HUES64 (cell line): ENCODE results near the gene PTPRB. TPM values are rescaled to one million over a fixed set of nuclear protein-coding genes. Genes with fewer than 3 reads are reported as not detected.
A peak's percentile ranks its signal among the peaks of the same experiment; 100 is the strongest.

ENCODE experiments used
- H3K27ac ChIP-seq: 2 replicates; pipeline ENCODE4 v1.7.0; 2013; ENCODE audit warnings: low read depth, low read length, inconsistent platforms
- H3K27me3 ChIP-seq: 2 replicates; pipeline ENCODE4 v1.6.1; 2013; ENCODE audit warnings: mild to moderate bottlenecking, low read length; ENCODE audit not compliant: insufficient read depth
- H3K36me3 ChIP-seq: 2 replicates; pipeline ENCODE4 v1.6.1; 2013; ENCODE audit warnings: mild to moderate bottlenecking, low read length; ENCODE audit not compliant: insufficient read depth
- H3K4me1 ChIP-seq: 2 replicates; pipeline ENCODE4 v1.6.1; 2013; ENCODE audit warnings: mild to moderate bottlenecking, low read length, moderate library complexity; ENCODE audit not compliant: insufficient read depth
- H3K4me3 ChIP-seq: 2 replicates; pipeline ENCODE4 v1.5.1; 2013; ENCODE audit warnings: mild to moderate bottlenecking, low read length, moderate library complexity
- H3K9ac ChIP-seq: 2 replicates; pipeline ENCODE4 v1.6.1; 2013; ENCODE audit warnings: mild to moderate bottlenecking, low read depth, low read length
- H3K9me3 ChIP-seq: 2 replicates; pipeline ENCODE4 v1.6.1; 2013; ENCODE audit warnings: low read depth, low read length; ENCODE audit not compliant: insufficient read depth
- WGBS: fragments of 150-250, 120-280 bp; methylation state at CpG from one replicate; pipeline ENCODE4 v1.1.7; 2013; ENCODE audit warnings: missing lambda C conversion rate; 5-methylcytosine and 5-hydroxymethylcytosine counted together
- polyA plus RNA-seq, 2 experiments: library from polyadenylated mRNA; stranded (reverse); fragments of 50-300 nt; gene quantifications; one replicate each; pipeline ENCODE4 v1.2.3, GENCODE V29; 2013

The PTPRB gene
- 0.45 TPM for polyA plus RNA-seq (2013, experiment 1 of 2)
- 0.57 TPM for polyA plus RNA-seq (2013, experiment 2 of 2)

DNA sequence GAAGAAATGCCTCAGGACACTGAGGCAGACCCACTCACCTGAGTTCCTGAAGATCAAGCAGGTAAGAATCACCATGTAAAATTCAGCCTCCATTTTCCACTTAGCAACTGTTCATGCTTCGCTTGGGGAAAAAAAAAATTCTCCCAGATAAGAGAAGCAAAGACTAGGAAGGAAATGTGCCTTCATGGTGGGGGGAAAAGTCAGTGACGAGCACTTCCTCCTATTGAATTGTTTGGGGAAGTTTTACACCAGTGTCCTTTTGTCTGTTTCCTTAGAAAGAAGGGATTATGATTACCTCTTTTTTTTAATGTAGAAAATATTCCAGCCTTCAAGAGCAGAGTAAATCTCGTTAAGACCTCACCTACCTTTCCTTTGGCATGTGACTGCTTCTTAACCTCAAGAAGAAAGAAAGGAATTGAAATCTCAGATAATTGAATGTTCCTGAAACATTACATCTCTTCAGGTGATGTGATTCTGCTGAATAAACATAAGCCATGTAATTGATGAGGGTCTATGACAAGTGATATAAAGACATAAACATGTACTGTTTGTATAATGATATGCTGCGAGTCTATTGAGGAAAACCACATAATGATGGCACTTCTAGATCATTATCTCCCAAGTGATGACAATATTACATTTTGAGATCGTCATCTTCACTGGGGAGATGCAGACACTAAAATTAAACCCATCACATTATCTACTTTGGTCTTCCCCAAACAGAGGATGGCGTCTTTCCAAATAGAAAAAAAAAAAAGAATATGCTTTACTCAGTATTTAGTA, at the start of gene PTPRB:
PTPRB (minus strand) TSS at position 127 of the 783 bp plus-strand sequence; CDS start at position 93, 34 bp downstream.
- no peaks in the 10 kb centered on the region for H3K27me3 ChIP-seq
- H3K9ac ChIP-seq: no peak within 1 kb of the TSS
- 91% methylated on average over 5 of the region's 6 CpGs for WGBS

DNA sequence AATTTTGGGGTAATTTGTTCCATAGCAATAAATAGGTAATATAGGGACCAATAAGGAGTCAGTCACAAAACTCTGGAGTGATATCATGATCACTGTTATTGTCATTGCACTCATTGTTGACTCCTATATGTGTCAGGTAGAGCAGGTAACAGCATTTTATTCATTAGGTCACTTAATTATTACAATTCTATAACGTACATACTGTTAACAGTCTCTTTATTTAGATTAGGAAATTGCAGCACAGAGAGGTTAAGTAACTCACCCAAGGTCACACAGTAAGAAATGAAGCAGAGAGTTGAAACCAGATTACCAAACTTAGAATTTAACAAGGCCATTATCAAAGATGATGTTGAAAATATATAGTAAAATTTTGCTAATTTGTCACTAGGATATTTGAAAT, 49.7 kb upstream of the PTPRB start:
- Histone ChIP-seq H3K27ac (no peak overlapping the region), H3K4me3 (no peak overlapping the region), H3K27me3 (no peaks in the 10 kb centered on the region), H3K4me1 (peaks cover 15% of the 10 kb centered on the region), H3K36me3 (no peaks in the 10 kb centered on the region), H3K9ac (no peak overlapping the region), H3K9me3 (no peaks in the 10 kb centered on the region)
- WGBS: no CpG with 5 or more reads among the region's 1 CpG

More for the DNA sequence above, at the start of gene PTPRB:
- no peak within 1 kb of the TSS for H3K4me3 ChIP-seq
- H3K27ac ChIP-seq: no peak within 1 kb of the TSS
- no peaks in the 10 kb centered on the region for H3K4me1 ChIP-seq
- H3K36me3 ChIP-seq: no peaks in the 10 kb centered on the region
- no peaks in the 10 kb centered on the region for H3K9me3 ChIP-seq

DNA sequence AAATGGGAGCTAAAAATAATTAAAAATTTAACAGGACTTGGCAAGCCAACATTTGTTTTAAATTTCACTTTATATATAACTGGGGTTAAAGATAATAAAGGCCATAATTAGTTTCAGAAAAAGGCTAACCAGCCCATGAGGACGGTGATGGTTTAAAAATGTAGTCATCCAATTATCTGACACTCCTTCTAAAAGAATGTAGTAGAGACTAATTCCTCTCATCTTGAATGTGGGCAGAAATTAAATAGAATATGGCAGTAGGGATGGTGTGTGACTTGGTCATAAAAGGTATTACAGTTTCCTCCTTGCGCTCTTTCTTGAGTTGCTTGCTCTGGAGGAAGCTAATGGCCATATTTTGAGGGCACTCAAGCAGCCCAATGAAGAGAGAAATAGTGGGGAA, 49.1 kb upstream of the PTPRB start:
- H3K9ac ChIP-seq: no peak overlapping the region
- no peaks in the 10 kb centered on the region for H3K9me3 ChIP-seq
- peaks cover 15% of the 10 kb centered on the region for H3K4me1 ChIP-seq
- no peaks in the 10 kb centered on the region for H3K27me3 ChIP-seq
- WGBS: 93% methylated on average over 1 of the region's 2 CpGs
- no peaks in the 10 kb centered on the region for H3K36me3 ChIP-seq
- H3K4me3 ChIP-seq: no peak overlapping the region
- H3K27ac ChIP-seq: no peak overlapping the region

DNA sequence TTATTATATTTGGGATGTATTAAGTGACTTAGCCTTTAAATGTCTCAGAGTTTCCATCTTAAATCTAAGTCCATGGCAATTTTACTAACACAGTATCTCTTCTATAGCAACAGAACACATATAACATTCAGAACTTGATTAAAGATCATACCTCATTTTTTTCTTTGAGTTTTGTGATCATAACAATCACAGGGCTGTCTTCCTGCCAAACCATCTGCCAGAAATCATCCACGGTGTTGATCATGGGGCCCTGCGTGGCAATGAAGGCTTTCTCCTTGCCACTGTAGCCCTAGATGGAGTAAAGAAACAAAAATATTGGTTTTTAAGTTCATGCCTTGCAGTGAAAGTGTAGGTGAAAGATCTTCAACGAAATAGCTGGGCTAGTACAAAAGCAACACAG, 46.7 kb upstream of the PTPRB start:
- H3K9ac ChIP-seq: no peak overlapping the region
- H3K4me3 ChIP-seq: no peak overlapping the region
- WGBS: 94% methylated on average over 3 of the region's 3 CpGs
- H3K4me1 ChIP-seq: 0 out of 2 replicates have a peak, but pooled peaks cover 6% of the 10 kb centered on the region
- no peaks in the 10 kb centered on the region for H3K9me3 ChIP-seq
- H3K36me3 ChIP-seq: no peaks in the 10 kb centered on the region
- H3K27ac ChIP-seq: no peak overlapping the region
- H3K27me3 ChIP-seq: no peaks in the 10 kb centered on the region

DNA sequence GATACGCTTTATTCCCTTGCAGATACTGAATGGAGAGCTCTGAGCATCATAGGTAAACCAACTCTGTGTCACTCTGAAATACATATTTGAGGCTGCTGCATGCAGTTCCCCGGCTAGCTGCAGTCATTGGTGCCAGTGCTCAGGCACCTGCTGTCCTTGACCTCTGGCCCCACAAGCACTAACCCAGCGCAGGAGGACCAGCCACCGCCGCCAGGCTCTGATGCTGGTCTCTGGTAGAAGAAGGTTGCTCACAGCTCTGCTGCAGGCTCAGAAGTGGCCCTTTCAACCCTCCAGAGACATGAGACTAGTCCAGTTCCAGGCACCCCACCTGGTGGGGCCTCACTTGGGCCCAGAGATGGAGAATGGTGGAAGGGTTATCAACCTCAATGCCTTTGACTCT, 34.5 kb upstream of the PTPRB start:
- no peak overlapping the region for H3K27ac ChIP-seq
- H3K4me3 ChIP-seq: no peak overlapping the region
- H3K9ac ChIP-seq: no peak overlapping the region
- H3K9me3 ChIP-seq: no peaks in the 10 kb centered on the region
- WGBS: 92% methylated on average over 5 of the region's 5 CpGs
- no peaks in the 10 kb centered on the region for H3K4me1 ChIP-seq
- H3K36me3 ChIP-seq: no peaks in the 10 kb centered on the region
- no peaks in the 10 kb centered on the region for H3K27me3 ChIP-seq

DNA sequence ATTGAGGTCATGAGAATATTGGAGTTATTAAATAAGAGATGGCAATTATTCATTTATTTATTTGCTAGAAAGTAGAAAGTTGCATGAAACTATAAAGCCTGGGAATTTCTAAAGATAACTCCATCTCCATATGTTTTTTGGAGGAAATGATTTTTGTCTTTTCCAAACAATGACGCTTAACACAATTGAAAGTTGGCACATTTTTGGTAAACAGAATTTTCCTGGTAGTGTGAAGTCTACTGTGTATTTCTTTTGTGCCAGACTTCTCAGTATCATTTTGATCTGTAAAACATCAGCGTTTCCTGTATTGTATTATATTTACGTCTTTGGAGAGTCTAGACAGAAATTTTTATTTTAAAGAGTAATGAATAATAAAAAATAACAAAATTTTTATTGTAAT, 33.7 kb upstream of the PTPRB start:
- 96% methylated on average over 1 of the region's 3 CpGs for WGBS
- Histone ChIP-seq H3K9ac (no peak overlapping the region), H3K27ac (no peak overlapping the region), H3K9me3 (no peaks in the 10 kb centered on the region), H3K4me1 (no peaks in the 10 kb centered on the region), H3K4me3 (no peak overlapping the region), H3K27me3 (no peaks in the 10 kb centered on the region), H3K36me3 (no peaks in the 10 kb centered on the region)

DNA sequence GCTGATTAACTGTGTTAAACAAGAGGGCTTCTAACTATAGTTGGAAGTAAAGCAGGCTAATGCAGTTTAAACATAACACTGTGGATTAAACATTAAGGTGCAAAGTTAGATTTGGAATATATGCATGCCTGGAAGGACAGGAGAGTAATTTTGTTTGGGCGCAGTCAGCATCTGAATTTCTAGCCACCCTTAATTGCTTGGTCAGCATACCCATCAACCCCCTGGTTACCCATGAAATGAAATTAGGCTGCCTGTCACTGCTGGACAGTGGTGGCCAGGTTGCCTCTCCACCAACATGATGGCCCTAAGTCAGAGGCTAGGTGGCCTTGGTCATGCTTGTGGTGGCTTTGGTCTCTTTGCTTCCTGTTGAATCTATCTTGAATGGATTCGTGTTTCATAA, 30.0 kb upstream of the PTPRB start:
- H3K27ac ChIP-seq: no peak overlapping the region
- no peaks in the 10 kb centered on the region for H3K9me3 ChIP-seq
- no peak overlapping the region for H3K4me3 ChIP-seq
- no peaks in the 10 kb centered on the region for H3K36me3 ChIP-seq
- 96% methylated on average over 2 of the region's 2 CpGs for WGBS
- H3K4me1 ChIP-seq: peaks cover 24% of the 10 kb centered on the region
- H3K27me3 ChIP-seq: no peaks in the 10 kb centered on the region
- no peak overlapping the region for H3K9ac ChIP-seq

DNA sequence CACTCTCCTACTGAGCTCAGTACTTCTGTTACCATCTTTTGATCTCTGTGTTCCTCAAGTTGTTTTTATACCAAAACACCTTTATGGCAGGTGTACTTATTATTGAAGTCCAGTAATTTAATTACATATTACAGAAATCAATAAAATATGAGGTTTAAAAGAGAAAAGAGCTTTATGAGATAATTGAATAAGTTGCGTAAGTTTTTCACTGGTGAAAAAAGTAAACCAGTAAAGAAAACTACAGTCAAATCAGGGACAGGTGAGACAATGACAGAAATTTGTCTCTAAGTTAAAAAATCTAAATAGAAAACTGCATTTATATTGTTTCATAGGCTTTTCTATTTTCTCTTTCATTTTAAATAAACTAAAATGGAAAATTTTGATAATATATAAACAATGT, 29.1 kb upstream of the PTPRB start:
- H3K9me3 ChIP-seq: no peaks in the 10 kb centered on the region
- no peak overlapping the region for H3K27ac ChIP-seq
- peaks cover 33% of the 10 kb centered on the region for H3K4me1 ChIP-seq
- no peak overlapping the region for H3K4me3 ChIP-seq
- H3K36me3 ChIP-seq: no peaks in the 10 kb centered on the region
- 89% methylated on average over 1 of the region's 1 CpG for WGBS
- H3K27me3 ChIP-seq: no peaks in the 10 kb centered on the region
- H3K9ac ChIP-seq: no peak overlapping the region

DNA sequence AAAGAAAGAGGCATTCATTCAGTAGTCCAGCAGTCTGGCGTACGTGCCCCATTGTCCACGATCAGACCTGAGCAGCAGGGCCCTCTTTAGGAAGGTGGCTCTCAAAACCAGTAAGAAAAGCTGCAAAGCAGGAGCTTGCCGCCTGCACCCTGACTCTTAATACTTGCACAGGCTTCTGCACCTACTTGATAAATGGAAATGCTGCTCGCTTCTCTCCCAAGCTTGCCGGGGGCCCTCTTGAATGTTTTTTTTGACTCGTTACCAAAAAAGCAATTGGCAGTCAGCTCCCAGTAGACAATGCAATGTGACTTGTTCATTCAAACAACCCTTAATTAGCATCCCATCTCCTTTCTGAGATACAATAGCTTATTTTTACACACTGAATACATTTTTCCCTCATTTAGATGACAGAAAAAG, 27.2 kb upstream of the PTPRB start:
- Histone ChIP-seq H3K4me1 (peaks cover 35% of the 10 kb centered on the region), H3K4me3 (peak overlapping the region; percentile 18), H3K27ac (peak overlapping the region; percentile 8; the same call in 1 of the 2 replicates), H3K27me3 (no peaks in the 10 kb centered on the region), H3K9me3 (no peaks in the 10 kb centered on the region), H3K36me3 (no peaks in the 10 kb centered on the region), H3K9ac (peak overlapping the region; percentile 16)
- whole genome bisulfite sequencing: 43% methylated on average over 7 of the region's 7 CpGs

DNA sequence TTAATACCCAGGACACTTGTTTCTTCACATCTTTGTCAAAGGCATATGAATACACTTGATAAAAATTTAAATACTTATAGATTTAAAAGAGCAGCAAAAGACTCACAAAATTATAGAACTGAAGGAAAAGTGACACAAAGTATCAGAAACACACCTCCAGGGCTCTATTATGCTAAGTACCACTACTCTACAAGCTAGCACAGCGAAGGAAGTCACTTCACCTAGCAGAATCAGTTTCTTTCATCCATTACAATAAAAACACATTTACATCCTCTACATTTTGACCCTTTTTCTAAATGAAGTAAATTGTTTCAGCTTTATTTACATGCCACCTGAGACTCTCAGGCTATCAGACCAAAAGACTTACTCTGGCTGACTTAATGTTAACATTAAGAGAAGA, 26.6 kb upstream of the PTPRB start:
- Histone ChIP-seq H3K27ac (no peak overlapping the region; the same call in 1 of the 2 replicates), H3K9ac (peak overlapping the region; percentile 16), H3K36me3 (no peaks in the 10 kb centered on the region), H3K4me3 (peak overlapping the region; percentile 18), H3K4me1 (peaks cover 35% of the 10 kb centered on the region), H3K9me3 (no peaks in the 10 kb centered on the region), H3K27me3 (no peaks in the 10 kb centered on the region)
- WGBS: 16% methylated on average over 1 of the region's 1 CpG

DNA sequence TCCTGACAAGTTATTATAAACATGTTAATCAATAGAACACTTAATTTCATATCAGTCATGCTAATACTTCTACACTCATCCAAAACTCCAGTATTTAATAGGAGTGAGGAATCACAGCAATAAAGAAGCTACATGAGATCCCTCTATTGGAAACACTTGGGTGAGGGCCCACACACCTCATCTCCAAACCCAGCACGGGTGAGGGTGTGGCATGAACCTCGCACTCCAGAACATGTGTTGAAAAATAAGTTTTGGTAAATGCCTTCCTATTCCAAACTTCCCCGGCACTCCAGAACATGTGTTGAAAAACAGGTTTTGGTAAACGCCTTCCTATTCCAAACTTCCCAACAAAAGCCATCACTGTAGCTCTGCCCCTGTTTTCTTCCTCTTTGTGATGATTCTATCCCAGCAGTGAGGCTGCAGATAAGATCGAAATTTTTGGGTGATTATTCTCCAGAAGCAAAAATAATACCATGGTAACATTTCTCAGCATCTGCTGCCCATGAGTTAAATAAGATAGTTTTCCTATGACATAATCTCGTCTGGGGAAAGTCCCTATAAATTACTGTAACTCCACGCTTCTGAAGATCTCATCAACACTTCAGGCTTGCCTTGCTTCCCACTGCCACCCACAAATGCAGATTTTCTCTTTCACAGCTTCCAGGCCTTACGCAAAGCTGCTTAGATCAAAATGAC, 24.4 kb upstream of the PTPRB start:
- Histone ChIP-seq H3K9me3 (no peaks in the 10 kb centered on the region), H3K27me3 (no peaks in the 10 kb centered on the region), H3K4me3 (no peak overlapping the region), H3K9ac (no peak overlapping the region), H3K27ac (no peak overlapping the region), H3K36me3 (no peaks in the 10 kb centered on the region), H3K4me1 (peaks cover 35% of the 10 kb centered on the region)
- 85% methylated on average over 7 of the region's 8 CpGs for WGBS
